Embryonic facial prominence (tissue), 1 donor: ENCODE measurements around the gene ACP4.

Source experiments
- DNase-seq: peaks from one replicate; pipeline ENCODE4 v3.0.0-alpha.2; 2016; ENCODE audit errors: extremely low spot score

The ACP4 gene

DNA sequence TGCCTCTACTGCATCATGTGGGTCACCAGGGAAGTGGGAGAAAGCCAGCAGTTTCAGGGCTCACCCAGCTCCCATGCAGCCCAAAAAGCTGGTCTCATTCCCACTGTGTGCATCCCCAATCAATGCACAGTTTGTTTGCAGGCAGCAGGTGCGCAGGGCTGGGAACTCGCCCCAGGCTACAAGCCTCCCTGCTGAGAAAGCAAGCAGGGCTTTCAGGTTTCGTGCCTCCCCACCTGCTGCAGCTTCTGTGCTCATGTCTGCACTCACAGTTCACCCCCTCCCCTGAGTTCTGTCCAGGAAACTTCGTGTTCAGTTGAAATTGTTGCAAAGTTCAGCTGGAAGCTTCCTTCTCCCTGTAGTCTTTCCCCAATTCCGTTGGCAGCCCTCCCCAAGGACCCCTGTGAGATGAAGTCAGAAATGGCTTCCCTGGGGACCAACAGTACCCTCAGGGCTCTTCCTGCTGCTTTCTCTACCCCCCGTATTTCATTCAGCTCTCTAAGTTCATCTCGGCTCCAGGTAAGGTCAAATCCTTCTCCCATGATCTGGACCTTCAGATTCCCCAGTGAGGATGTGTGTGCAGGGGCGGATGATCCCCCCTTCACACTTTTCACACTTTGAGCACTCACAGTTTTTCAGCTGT, 54.2 kb downstream of the ACP4 start:
- no peak for DNase-seq
